Activated CD8-positive, alpha-beta T cell treated with anti-CD3 and anti-CD28 coated beads for 36 hours (primary cell): Measurements from ENCODE around the gene ASB10. TPM values are rescaled to one million over a fixed set of nuclear protein-coding genes. Genes with fewer than 3 reads are reported as not detected.

Experiments
- ATAC-seq: fragments of 200-7000 bp; cut with Tn5 transposase; one replicate; pipeline ENCODE4 v1.10.0; 2021; ENCODE audit warnings: mild to moderate bottlenecking, moderate library complexity
- CTCF ChIA-PET: fragments of 350-600 bp; sonication (Branson Sonifier 250); formaldehyde crosslinking; loops from one replicate; lab custom pipeline; 2021; ENCODE audit warnings: antibody characterized with exemption; lab: Charles Lee
- POLR2A ChIA-PET: fragments of 350-600 bp; sonication (Branson Sonifier 250); formaldehyde crosslinking; loops from one replicate; lab custom pipeline; 2021; ENCODE audit warnings: antibody characterized with exemption; lab: Charles Lee
- DNase-seq: peaks from one replicate; pipeline ENCODE4 v3.0.0-alpha.2; 2020
- H3K27ac Mint-ChIP-seq: one replicate; pipeline ENCODE4 v1.8.0; 2021; ENCODE audit warnings: mild to moderate bottlenecking, mixed read lengths
- H3K27me3 Mint-ChIP-seq: one replicate; pipeline ENCODE4 v1.8.0; 2021; ENCODE audit warnings: mixed read lengths
- H3K36me3 Mint-ChIP-seq: one replicate; pipeline ENCODE4 v1.8.0; 2021; ENCODE audit warnings: low read depth, mixed read lengths
- H3K4me1 Mint-ChIP-seq: one replicate; pipeline ENCODE4 v1.8.0; 2021; ENCODE audit warnings: low read depth, mixed read lengths
- H3K4me3 Mint-ChIP-seq: one replicate; pipeline ENCODE4 v1.8.0; 2021; ENCODE audit warnings: mild to moderate bottlenecking, moderate library complexity, mixed read lengths
- H3K9me3 Mint-ChIP-seq: one replicate; pipeline ENCODE4 v1.8.0; 2021; ENCODE audit warnings: mixed read lengths
- intact Hi-C: fragments of 100-400 bp; cut with micrococcal nuclease; formaldehyde crosslinking; loops from one replicate; pipeline ENCODE4 v1.10.0; 2022
- total RNA-seq, 2 experiments: library from RNA; stranded (reverse); gene quantifications; one replicate each; pipeline ENCODE4 v1.2.3, GENCODE V29; 2021
- TF ChIP-seq, protein P1 (sequence below): fragments of 200-600 bp; IDR thresholded peaks from one replicate; pipeline ENCODE4 v1.8.0; 2022; ENCODE audit warnings: antibody characterized with exemption, mild to moderate bottlenecking

ASB10 gene
- total RNA-seq, 2 experiments from 2014 or later = not detected

DNA sequence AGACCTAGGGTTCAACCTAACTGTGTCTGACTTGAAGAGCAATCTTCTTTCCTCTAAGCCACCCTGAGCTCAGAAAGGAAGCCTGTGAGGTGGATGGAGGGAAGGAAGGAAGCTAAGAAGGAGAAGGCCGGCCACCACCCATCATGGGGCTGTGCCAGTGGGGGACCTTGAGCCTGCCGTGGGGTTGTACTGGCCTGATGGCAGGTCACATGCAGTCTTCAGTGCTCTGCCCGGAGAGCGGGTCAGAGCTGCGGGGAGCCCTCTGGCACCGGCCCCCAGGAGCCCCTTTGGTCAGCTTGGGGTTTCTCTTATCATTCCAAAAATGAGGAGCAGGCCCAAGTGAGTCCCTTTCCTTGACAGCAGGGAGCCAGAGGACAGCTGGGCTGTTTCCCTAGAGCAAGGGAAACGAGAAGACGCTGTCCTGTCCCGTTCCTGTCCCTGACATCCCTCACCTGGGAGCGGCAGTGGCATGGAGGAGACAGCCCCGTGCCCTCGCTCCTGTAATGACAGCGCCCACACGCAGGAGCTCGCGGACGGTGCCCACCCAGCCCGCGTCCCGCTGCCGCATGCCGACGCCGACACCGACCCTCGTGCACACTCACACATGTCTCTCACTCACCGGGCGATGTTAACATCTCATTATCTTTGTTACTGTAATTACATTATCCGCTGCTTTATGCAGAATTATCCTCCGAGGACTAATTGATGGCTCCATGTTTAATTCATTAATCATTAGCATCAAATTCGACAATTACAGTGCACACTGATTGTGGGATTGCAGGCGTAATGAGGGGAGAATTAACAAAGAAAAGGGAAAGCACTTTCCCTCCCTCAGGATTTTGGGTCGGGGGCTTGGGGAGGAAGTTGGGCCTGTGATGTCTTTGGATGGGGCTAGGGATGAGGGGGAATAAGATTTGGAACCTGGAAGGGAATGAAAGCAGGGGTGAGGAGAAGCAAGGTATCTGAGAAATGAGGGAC, 50.9 kb downstream of the ASB10 start:
- H3K27me3 Mint-ChIP-seq = no peaks in the 10 kb centered on the region
- no peak overlapping the region for H3K27ac Mint-ChIP-seq
- no peaks in the 10 kb centered on the region for H3K9me3 Mint-ChIP-seq
- no peak overlapping the region for H3K4me3 Mint-ChIP-seq
- DNase-seq (no peak), ATAC-seq (no peak)
- TF ChIP-seq, protein P1, sequence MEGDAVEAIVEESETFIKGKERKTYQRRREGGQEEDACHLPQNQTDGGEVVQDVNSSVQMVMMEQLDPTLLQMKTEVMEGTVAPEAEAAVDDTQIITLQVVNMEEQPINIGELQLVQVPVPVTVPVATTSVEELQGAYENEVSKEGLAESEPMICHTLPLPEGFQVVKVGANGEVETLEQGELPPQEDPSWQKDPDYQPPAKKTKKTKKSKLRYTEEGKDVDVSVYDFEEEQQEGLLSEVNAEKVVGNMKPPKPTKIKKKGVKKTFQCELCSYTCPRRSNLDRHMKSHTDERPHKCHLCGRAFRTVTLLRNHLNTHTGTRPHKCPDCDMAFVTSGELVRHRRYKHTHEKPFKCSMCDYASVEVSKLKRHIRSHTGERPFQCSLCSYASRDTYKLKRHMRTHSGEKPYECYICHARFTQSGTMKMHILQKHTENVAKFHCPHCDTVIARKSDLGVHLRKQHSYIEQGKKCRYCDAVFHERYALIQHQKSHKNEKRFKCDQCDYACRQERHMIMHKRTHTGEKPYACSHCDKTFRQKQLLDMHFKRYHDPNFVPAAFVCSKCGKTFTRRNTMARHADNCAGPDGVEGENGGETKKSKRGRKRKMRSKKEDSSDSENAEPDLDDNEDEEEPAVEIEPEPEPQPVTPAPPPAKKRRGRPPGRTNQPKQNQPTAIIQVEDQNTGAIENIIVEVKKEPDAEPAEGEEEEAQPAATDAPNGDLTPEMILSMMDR = no peak
- ChIA-PET CTCF (interaction anchor here (0.9 to 5.3 kb wide), 3 partner anchors 9 to 31 kb away, joined by 3 to 23 read pairs (median 7); partner anchors contain the start of gene GBX1), POLR2A (no interaction called here)
- H3K36me3 Mint-ChIP-seq = no peaks in the 10 kb centered on the region
- no peaks in the 10 kb centered on the region for H3K4me1 Mint-ChIP-seq
- intact Hi-C loops = no loop called here

- Mint-ChIP-seq H3K4me3 (no peak overlapping the region), H3K27ac (no peak overlapping the region), H3K4me1 (no peaks in the 10 kb centered on the region), H3K36me3 (no peaks in the 10 kb centered on the region), H3K27me3 (no peaks in the 10 kb centered on the region), H3K9me3 (no peaks in the 10 kb centered on the region)
- ATAC-seq (no peak), DNase-seq (no peak)
- intact Hi-C loops = no loop called here
- ChIA-PET CTCF (interaction anchor here (2.0 to 5.3 kb wide), 2 partner anchors 11 to 32 kb away, joined by 7 to 23 read pairs; partner anchors contain the start of gene GBX1), POLR2A (no interaction called here)
- TF ChIP-seq, protein P1 = no peak
These were observed 51.6 kb downstream of the ASB10 start for GRCh38 chr7:151135525-151135845.

GRCh38 chr7:151134743-151135524, 52.1 kb downstream of the ASB10 start:
- ATAC-seq (no peak), DNase-seq (no peak)
- TF ChIP-seq, protein P1 = no peak
- ChIA-PET CTCF (interaction anchor here (0.9 to 2.0 kb wide), 3 partner anchors 11 to 49 kb away, joined by 3 to 7 read pairs (median 4); partner anchors contain the start of genes AGAP3 and GBX1), POLR2A (no interaction called here)
- Mint-ChIP-seq H3K27me3 (no peaks in the 10 kb centered on the region), H3K36me3 (no peaks in the 10 kb centered on the region), H3K4me3 (no peak overlapping the region), H3K4me1 (no peaks in the 10 kb centered on the region), H3K27ac (no peak overlapping the region), H3K9me3 (no peaks in the 10 kb centered on the region)
- intact Hi-C loops = no loop called here

DNA sequence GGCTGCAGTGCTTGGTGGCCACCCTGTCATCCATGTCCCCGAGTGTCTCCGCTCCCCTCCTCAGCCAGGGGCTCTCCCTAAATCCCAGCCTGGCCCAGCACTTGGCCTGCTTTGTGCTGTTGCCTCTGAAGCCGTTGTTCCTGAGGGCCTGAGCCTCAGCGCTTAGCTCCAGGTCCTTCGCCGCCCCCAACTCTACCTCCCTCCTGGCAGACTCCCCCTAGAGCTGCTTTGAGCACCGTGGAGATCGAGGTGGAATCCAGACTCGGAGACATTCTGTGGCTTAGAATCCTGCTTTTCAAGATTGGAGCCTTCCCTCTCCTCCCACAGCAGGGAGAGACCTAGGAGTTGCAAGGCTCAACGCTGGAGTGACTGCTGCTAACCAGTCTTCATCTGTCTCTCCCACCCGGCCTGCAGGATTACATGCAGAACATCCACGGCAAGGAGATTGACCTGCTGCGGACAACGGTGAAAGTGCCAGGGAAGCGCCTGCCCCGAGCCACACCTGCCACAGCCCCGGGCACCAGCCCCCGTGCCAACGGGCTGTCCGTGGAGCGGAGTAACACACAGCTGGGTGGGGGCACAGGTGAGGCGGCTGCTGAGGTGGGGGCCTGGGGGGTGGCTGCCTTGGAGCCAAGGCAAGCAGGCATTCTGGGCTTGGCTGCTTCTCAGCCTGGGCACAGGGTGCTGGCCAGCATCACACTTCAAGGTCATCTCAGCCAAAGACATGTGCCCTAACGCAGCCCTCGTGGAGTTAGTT, 52.9 kb downstream of the ASB10 start:
- no peak for ATAC-seq
- DNase-seq = no peak
- intact Hi-C loops = no loop called here
- Mint-ChIP-seq H3K4me1 (no peaks in the 10 kb centered on the region), H3K9me3 (no peaks in the 10 kb centered on the region), H3K4me3 (no peak overlapping the region), H3K27ac (no peak overlapping the region), H3K27me3 (no peaks in the 10 kb centered on the region), H3K36me3 (no peaks in the 10 kb centered on the region)
- POLR2A ChIA-PET = no interaction called here
- TF ChIP-seq, protein P1 = no peak
- CTCF ChIA-PET = interaction anchor here (0.9 to 1.4 kb wide), 2 partner anchors 10 to 49 kb away, joined by 3 to 4 read pairs; partner anchors contain the start of gene AGAP3
